Measurements from ENCODE around the gene FAM107B.
A peak's percentile ranks its signal among the peaks of the same experiment; 100 is the strongest.
"Not testable (repeated sequence)": the region's sequence is repeated elsewhere in the genome, so short reads cannot be mapped to it uniquely, and the experiment has no call there.

The FAM107B gene

GRCh38 chr10:14731875-14732512 is 42.7 kb downstream of the FAM107B start:
- DNase-seq: no peak

- no peak for DNase-seq
These were observed 46.4 kb downstream of the FAM107B start for GRCh38 chr10:14728346-14728745.

- no peak for DNase-seq
These were observed 46.8 kb downstream of the FAM107B start for GRCh38 chr10:14727924-14728323.

GRCh38 chr10:14727465-14727864 is 47.2 kb downstream of the FAM107B start:
- DNase-seq: no peak

GRCh38 chr10:14724931-14725330 is 49.8 kb downstream of the FAM107B start:
- no peak for DNase-seq

- DNase-seq: no peak
These were observed 51.5 kb downstream of the FAM107B start for GRCh38 chr10:14723052-14723689.

GRCh38 chr10:14717552-14717951 is 57.1 kb downstream of the FAM107B start:
- no peak for DNase-seq

- DNase-seq: no peak
These were observed 61.7 kb downstream of the FAM107B start for GRCh38 chr10:14712991-14713424.

GRCh38 chr10:14709344-14709743 is 65.4 kb downstream of the FAM107B start:
- not testable (repeated sequence) for DNase-seq

GRCh38 chr10:14707481-14707880 is 67.2 kb downstream of the FAM107B start:
- peak; percentile 55 for DNase-seq

- no peak for DNase-seq
These were observed 69.0 kb downstream of the FAM107B start for GRCh38 chr10:14705548-14706230.

GRCh38 chr10:14703631-14704001 is 71.1 kb downstream of the FAM107B start:
- no peak for DNase-seq

- DNase-seq: no peak
These were observed 73.2 kb downstream of the FAM107B start for GRCh38 chr10:14701466-14701865.

GRCh38 chr10:14700546-14700945 is 74.2 kb downstream of the FAM107B start:
- no peak for DNase-seq

- DNase-seq: no peak
These were observed 75.2 kb downstream of the FAM107B start for GRCh38 chr10:14699482-14699881.

GRCh38 chr10:14698829-14699170 is 75.9 kb downstream of the FAM107B start:
- no peak for DNase-seq

GRCh38 chr10:14698111-14698828 is 76.4 kb downstream of the FAM107B start:
- peak; percentile 86 for DNase-seq

- no peak for DNase-seq
These were observed 77.4 kb downstream of the FAM107B start for GRCh38 chr10:14697281-14697680.

GRCh38 chr10:14696821-14697220 is 77.9 kb downstream of the FAM107B start:
- DNase-seq: no peak

GRCh38 chr10:14695847-14696480 is 78.7 kb downstream of the FAM107B start:
- no peak for DNase-seq

GRCh38 chr10:14693891-14694290 is 80.8 kb downstream of the FAM107B start:
- no peak for DNase-seq

GRCh38 chr10:14692344-14693076 is 82.2 kb downstream of the FAM107B start:
- DNase-seq: no peak

Data from fibroblast of skin of right quadriceps (primary cell).